Esophagus squamous epithelium (tissue), 5 donors: ENCODE results near the gene ANKFN1. TPM values are rescaled to one million over a fixed set of nuclear protein-coding genes. Genes with fewer than 3 reads are reported as not detected.

Experiments
- DNase-seq: peaks from one replicate; lab custom pipeline; 2025; lab: John Stamatoyannopoulos, UW
- H3K27ac ChIP-seq, 4 donors: fragments of 200-600 bp; sonication (generic); one replicate each; pipeline ENCODE4 v1.5.1; 2016 to 2019; ENCODE audit warnings: mild to moderate bottlenecking in 1 of 4
- H3K27me3 ChIP-seq, 4 donors: fragments of 200-600 bp; sonication (generic); 1 replicate in 3 of 4; 2 replicates in 1 of 4; pipeline versions ENCODE4 v1.5.1 to v1.6.0; 2017 to 2021; ENCODE audit warnings: antibody characterized with exemption in 1 of 4
- H3K36me3 ChIP-seq, 3 donors: fragments of 200-600 bp; sonication (generic); one replicate each; pipeline ENCODE4 v1.5.1; 2016 to 2019
- H3K4me1 ChIP-seq, 3 donors: fragments of 200-600 bp; sonication (generic); one replicate each; pipeline ENCODE4 v1.5.1; 2017 to 2019
- H3K4me3 ChIP-seq, 4 donors: fragments of 200-600 bp; sonication (generic); 1 replicate in 3 of 4; 2 replicates in 1 of 4; pipeline ENCODE4 v1.5.1; 2016 to 2019; ENCODE audit warnings: mild to moderate bottlenecking in 2 of 4, moderate library complexity in 1 of 4
- H3K9me3 ChIP-seq, 3 donors: fragments of 200-600 bp; sonication (generic); one replicate each; pipeline ENCODE4 v1.5.1; 2016 to 2019
- POLR2A ChIP-seq, 4 donors: fragments of 450-650 bp; IDR thresholded peaks; one replicate each; pipeline ENCODE4 v1.6.1; 2017; ENCODE audit warnings: antibody characterized with exemption in 4 of 4, mild to moderate bottlenecking in 4 of 4, moderate library complexity in 3 of 4
- WGBS, 2 donors: methylation state at CpG; one replicate each; pipeline ENCODE4 v1.1.5; 2018; 5-methylcytosine and 5-hydroxymethylcytosine counted together
- intact Hi-C: fragments of 100-400 bp; cut with DNase I; formaldehyde crosslinking; loops from one replicate; pipeline ENCODE4 v1.15.0; 2022
- total RNA-seq, 4 donors: library from RNA; depleted of rRNA; stranded (reverse); fragments of >200 nt; gene quantifications; one replicate each; pipeline ENCODE4 v1.1.0, GENCODE V29; 2016
- TF ChIP-seq, protein P1 (sequence below), 6 experiments: fragments of 450-650 bp in 4 of 6; fragments of 200-600 bp in 2 of 6; sonication (generic) in 2 of 6; IDR thresholded peaks; one replicate each; pipeline ENCODE4 v1.5.1; 2016 to 2019; ENCODE audit warnings: antibody characterized with exemption in 6 of 6, mild to moderate bottlenecking in 4 of 6, moderate library complexity in 4 of 6
- donor health status: DM: yes; HTN: yes; CAD: no.

Gene ANKFN1
- total RNA-seq, 4 donors from 2014 or later = under 0.01 to 0.31 TPM; not detected in 2

- H3K4me3 ChIP-seq = no peak overlapping the region
- H3K4me1 ChIP-seq = no peaks in the 10 kb centered on the region
- intact Hi-C loops = no loop called here
- no peak for DNase-seq
- 73 to 89% methylated on average over 3 of the region's 3 CpGs for WGBS, 2 donors
- H3K27me3 ChIP-seq = no peaks in the 10 kb centered on the region
- H3K36me3 ChIP-seq = no peaks in the 10 kb centered on the region
- no peak overlapping the region for H3K27ac ChIP-seq
- no peaks in the 10 kb centered on the region for H3K9me3 ChIP-seq
- TF ChIP-seq, protein P1, sequence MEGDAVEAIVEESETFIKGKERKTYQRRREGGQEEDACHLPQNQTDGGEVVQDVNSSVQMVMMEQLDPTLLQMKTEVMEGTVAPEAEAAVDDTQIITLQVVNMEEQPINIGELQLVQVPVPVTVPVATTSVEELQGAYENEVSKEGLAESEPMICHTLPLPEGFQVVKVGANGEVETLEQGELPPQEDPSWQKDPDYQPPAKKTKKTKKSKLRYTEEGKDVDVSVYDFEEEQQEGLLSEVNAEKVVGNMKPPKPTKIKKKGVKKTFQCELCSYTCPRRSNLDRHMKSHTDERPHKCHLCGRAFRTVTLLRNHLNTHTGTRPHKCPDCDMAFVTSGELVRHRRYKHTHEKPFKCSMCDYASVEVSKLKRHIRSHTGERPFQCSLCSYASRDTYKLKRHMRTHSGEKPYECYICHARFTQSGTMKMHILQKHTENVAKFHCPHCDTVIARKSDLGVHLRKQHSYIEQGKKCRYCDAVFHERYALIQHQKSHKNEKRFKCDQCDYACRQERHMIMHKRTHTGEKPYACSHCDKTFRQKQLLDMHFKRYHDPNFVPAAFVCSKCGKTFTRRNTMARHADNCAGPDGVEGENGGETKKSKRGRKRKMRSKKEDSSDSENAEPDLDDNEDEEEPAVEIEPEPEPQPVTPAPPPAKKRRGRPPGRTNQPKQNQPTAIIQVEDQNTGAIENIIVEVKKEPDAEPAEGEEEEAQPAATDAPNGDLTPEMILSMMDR (IDR thresholded peaks at IDR 0.05) = no peak
- no peak for TF ChIP-seq POLR2A (IDR thresholded peaks at IDR 0.05)
Measured at GRCh38 chr17:56144223-56144622, 9.1 kb upstream of the ANKFN1 start.

DNA sequence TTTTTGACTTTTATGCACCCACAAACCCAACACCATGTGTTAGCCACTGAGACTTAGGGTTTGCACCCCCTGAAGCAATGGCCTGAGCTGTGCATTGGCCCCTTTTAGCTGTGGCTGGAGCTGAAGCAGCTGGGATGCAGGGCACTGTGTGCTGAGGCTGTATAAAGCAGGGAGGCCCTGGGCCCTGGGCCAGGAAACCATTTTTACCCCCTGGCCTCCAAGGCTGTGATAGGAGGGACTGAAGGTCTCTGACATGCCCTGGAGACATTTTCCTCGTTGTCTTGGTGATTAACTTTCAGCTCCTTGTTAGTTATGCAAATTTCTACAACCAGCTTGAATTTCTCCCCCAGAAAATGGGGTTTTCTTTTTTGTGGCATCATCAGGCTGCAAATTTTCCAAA, 6.7 kb upstream of the ANKFN1 start:
- intact Hi-C loops = no loop called here
- no peaks in the 10 kb centered on the region for H3K36me3 ChIP-seq
- no peaks in the 10 kb centered on the region for H3K9me3 ChIP-seq
- DNase-seq = no peak
- TF ChIP-seq POLR2A (IDR thresholded peaks at IDR 0.05) = no peak
- TF ChIP-seq, protein P1 (IDR thresholded peaks at IDR 0.05) = no peak
- no peaks in the 10 kb centered on the region for H3K4me1 ChIP-seq
- no peaks in the 10 kb centered on the region for H3K27me3 ChIP-seq
- H3K4me3 ChIP-seq = no peak overlapping the region
- WGBS, 2 donors = 24% methylated on average over 1 of the region's 1 CpG; no CpG with 5 or more reads in 1 of the 2 donors
- no peak overlapping the region for H3K27ac ChIP-seq

- DNase-seq = no peak
- Histone ChIP-seq H3K27ac (no peak overlapping the region), H3K4me1 (no peaks in the 10 kb centered on the region), H3K36me3 (no peaks in the 10 kb centered on the region), H3K9me3 (no peaks in the 10 kb centered on the region), H3K4me3 (no peak overlapping the region), H3K27me3 (no peaks in the 10 kb centered on the region)
- TF ChIP-seq, protein P1 (IDR thresholded peaks at IDR 0.05) = no peak
- TF ChIP-seq POLR2A (IDR thresholded peaks at IDR 0.05) = no peak
- 50 to 70% methylated on average over 2 of the region's 2 CpGs for WGBS, 2 donors
- intact Hi-C loops = no loop called here
Measured at GRCh38 chr17:56148333-56148732, 4.9 kb upstream of the ANKFN1 start.

DNA sequence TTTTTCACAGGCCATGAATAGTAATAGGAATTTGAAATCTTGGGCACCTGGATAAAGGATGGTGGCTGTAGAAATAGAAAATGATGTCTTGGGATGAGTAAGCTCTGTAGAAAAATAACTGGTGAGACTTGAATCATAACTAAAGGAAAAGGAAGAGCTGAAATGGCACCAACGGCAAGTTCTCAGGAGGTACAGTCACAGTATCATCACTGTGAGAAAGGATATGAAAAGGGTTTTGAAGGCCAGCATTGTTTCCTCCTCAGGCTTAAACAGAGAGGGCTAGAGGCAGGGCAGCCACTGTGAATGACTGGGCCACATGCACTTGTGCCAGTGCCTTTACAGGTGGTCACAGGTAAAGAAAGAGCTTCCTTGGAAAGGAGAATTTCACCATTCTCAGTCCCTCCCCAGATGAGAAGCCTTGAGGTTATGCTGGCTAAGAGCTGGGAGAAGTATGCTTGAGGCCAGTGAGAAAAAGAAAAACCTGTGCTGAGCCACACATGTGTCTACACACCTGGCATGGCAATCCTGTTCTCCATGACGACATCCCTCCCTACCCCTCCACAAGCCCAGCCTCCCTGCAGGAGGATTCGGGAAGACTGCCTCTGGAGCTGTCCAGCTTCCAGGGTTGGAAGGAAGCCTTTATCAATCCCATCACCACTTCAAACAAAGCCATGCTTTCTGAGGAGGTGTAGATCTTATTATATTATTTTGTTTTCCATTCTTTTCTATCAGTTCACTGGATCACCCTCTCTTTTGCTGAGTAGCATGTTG, 3.8 kb upstream of the ANKFN1 start:
- no peak for TF ChIP-seq POLR2A (IDR thresholded peaks at IDR 0.05)
- TF ChIP-seq, protein P1 (IDR thresholded peaks at IDR 0.05) = no peak
- H3K4me3 ChIP-seq = no peak overlapping the region
- no peaks in the 10 kb centered on the region for H3K9me3 ChIP-seq
- intact Hi-C loops = no loop called here
- H3K27me3 ChIP-seq = no peaks in the 10 kb centered on the region
- no peaks in the 10 kb centered on the region for H3K36me3 ChIP-seq
- no peak overlapping the region for H3K27ac ChIP-seq
- no peak for DNase-seq
- WGBS, 2 donors = 42 to 49% methylated on average over 3 of the region's 3 CpGs
- no peaks in the 10 kb centered on the region for H3K4me1 ChIP-seq

DNA sequence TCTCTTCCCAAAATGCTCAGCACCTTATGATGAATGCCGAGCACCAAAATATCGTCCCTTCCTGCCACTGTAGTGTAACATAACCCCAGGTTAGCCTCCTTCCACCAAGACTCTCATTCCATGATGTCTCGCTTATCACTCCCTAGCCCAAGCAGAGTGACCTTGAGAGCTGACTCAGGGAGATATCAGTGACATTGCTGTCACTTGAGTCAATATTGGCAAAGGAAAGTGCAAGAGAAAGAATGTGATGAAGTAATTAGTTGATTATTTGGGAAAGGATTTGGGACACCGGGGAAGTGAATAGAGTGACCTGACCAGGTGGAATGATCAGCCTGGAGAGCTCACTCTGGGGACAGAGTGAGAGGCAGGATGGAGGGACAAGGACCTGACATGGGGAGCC, 2.6 kb upstream of the ANKFN1 start:
- Histone ChIP-seq H3K27me3 (no peaks in the 10 kb centered on the region), H3K4me3 (no peak overlapping the region), H3K27ac (no peak overlapping the region), H3K4me1 (no peaks in the 10 kb centered on the region), H3K9me3 (no peaks in the 10 kb centered on the region), H3K36me3 (no peaks in the 10 kb centered on the region)
- intact Hi-C loops = no loop called here
- no peak for DNase-seq
- 61 to 86% methylated on average over 3 of the region's 4 CpGs for WGBS, 2 donors
- TF ChIP-seq, protein P1 (IDR thresholded peaks at IDR 0.05) = no peak
- TF ChIP-seq POLR2A (IDR thresholded peaks at IDR 0.05) = no peak
